SK-N-SH (cell line): ENCODE data around the gene GALNT13. TPM values are rescaled to one million over a fixed set of nuclear protein-coding genes. Genes with fewer than 3 reads are reported as not detected.

Experiments
- CTCF ChIA-PET: fragments of 300-600, 350-600 bp; formaldehyde crosslinking; extraction: SDS; loops from one replicate; lab custom pipeline; 2021; lab: Yijun Ruan, JAX
- POLR2A ChIA-PET: fragments of 350-600 bp; sonication (Branson Sonifier 250); formaldehyde crosslinking; extraction: SDS; loops from one replicate; lab custom pipeline; 2020; ENCODE audit warnings: antibody characterized with exemption, inconsistent platforms; lab: Yijun Ruan, JAX
- DNase-seq: peaks from one replicate; pipeline ENCODE4 v3.0.0; 2012
- H2AFZ ChIP-seq: fragments of 200-600 bp; sonication (generic); 2 replicates; pipeline ENCODE4 v1.8.1; 2016; ENCODE audit warnings: antibody characterized with exemption, mild to moderate bottlenecking, low read depth
- H3F3A ChIP-seq: fragments of 200-600 bp; sonication (generic); replicated peaks from 2 replicates; pipeline ENCODE3; 2016; ENCODE audit warnings: antibody characterized with exemption, mild to moderate bottlenecking; ENCODE audit not compliant: insufficient read depth
- H3K27ac ChIP-seq, 2 experiments: fragments of 200-500 bp in 1 of 2; fragments of 200-600 bp in 1 of 2; sonication (Bioruptor generic) in 1 of 2; sonication (generic), shearing (Covaris generic) in 1 of 2; 2 replicates each; pipeline versions ENCODE4 v1.5.1 to v1.6.1; 2014 to 2016; ENCODE audit warnings: low read depth in 2 of 2, inconsistent platforms in 1 of 2, low read length in 1 of 2, mild to moderate bottlenecking in 1 of 2, mixed read lengths in 1 of 2
- H3K27me3 ChIP-seq: fragments of 200-600 bp; sonication (generic), shearing (Covaris generic); 2 replicates; pipeline ENCODE4 v1.6.1; 2016; ENCODE audit warnings: mixed run types; ENCODE audit not compliant: insufficient read depth
- H3K36me3 ChIP-seq, 2 experiments: fragments of 200-500 bp in 1 of 2; fragments of 200-600 bp in 1 of 2; sonication (Bioruptor generic) in 1 of 2; sonication (generic) in 1 of 2; replicated peaks in 1 of 2; 2 replicates each; pipeline versions ENCODE3 to v1.5.1; 2014 to 2016; ENCODE audit warnings: low read length in 1 of 2, mild to moderate bottlenecking in 1 of 2; ENCODE audit not compliant: insufficient read depth in 2 of 2, control insufficient read depth in 1 of 2
- H3K4me1 ChIP-seq, 2 experiments: fragments of 200-500 bp in 1 of 2; fragments of 200-600 bp in 1 of 2; sonication (Bioruptor generic) in 1 of 2; sonication (generic), shearing (Covaris generic) in 1 of 2; 2 replicates each; pipeline versions ENCODE4 v1.5.1 to v1.6.1; 2014 to 2016; ENCODE audit warnings: low read depth in 1 of 2, low read length in 1 of 2, mixed run types in 1 of 2; ENCODE audit not compliant: insufficient read depth in 2 of 2, control insufficient read depth in 1 of 2
- H3K4me2 ChIP-seq: fragments of 200-600 bp; sonication (generic), shearing (Covaris generic); 2 replicates; pipeline ENCODE4 v1.6.1; 2017; ENCODE audit warnings: mixed run types
- H3K4me3 ChIP-seq, 2 experiments: fragments of 200-500 bp in 1 of 2; fragments of 200-600 bp in 1 of 2; sonication (Bioruptor generic) in 1 of 2; sonication (generic), shearing (Covaris generic) in 1 of 2; 2 replicates each; pipeline versions ENCODE4 v1.5.1 to v1.8.1; 2014 to 2016; ENCODE audit warnings: low read depth in 2 of 2, inconsistent platforms in 1 of 2, low read length in 1 of 2, mild to moderate bottlenecking in 1 of 2, mixed read lengths in 1 of 2, moderate library complexity in 1 of 2
- H3K79me2 ChIP-seq: fragments of 200-600 bp; sonication (generic); 2 replicates; pipeline ENCODE4 v1.8.1; 2017; ENCODE audit warnings: mild to moderate bottlenecking; ENCODE audit not compliant: insufficient read depth
- H3K9ac ChIP-seq: fragments of 200-600 bp; sonication (generic); 2 replicates; pipeline ENCODE4 v1.6.1; 2017; ENCODE audit warnings: mixed run types
- H3K9me2 ChIP-seq: fragments of 200-600 bp; sonication (generic); 2 replicates; pipeline ENCODE4 v1.6.1; 2017; ENCODE audit warnings: mixed run types
- H3K9me3 ChIP-seq: fragments of 200-600 bp; sonication (generic); 2 replicates; pipeline ENCODE4 v1.6.1; 2017; ENCODE audit warnings: mixed run types, mild to moderate bottlenecking, moderate library complexity
- H4K20me1 ChIP-seq: fragments of 200-600 bp; sonication (generic); 2 replicates; pipeline ENCODE4 v1.6.1; 2017; ENCODE audit warnings: mild to moderate bottlenecking, mixed run types; ENCODE audit not compliant: insufficient read depth
- CTCF ChIP-seq: fragments of 200-600 bp; sonication (generic); IDR thresholded peaks from 2 replicates; pipeline ENCODE4 v1.6.1; 2017; ENCODE audit warnings: antibody characterized with exemption, mild to moderate bottlenecking, moderate library complexity
- EZH2phosphoT487 ChIP-seq: fragments of 200-600 bp; sonication (generic); IDR thresholded peaks from 2 replicates; pipeline ENCODE4 v1.6.1; 2017; ENCODE audit warnings: low read depth, mixed run types, mild to moderate bottlenecking, antibody characterized with exemption, moderate library complexity, borderline replicate concordance
- GATA2 ChIP-seq: sonication (generic); formaldehyde crosslinking; IDR thresholded peaks from 2 replicates; pipeline ENCODE4 v1.5.0; 2020; ENCODE audit warnings: mild to moderate bottlenecking, missing genetic modification reagents
- MAX ChIP-seq: IDR thresholded peaks from 2 replicates; pipeline ENCODE4 v1.4.0; 2012; ENCODE audit warnings: low read depth
- RAD21 ChIP-seq: IDR thresholded peaks from 2 replicates; pipeline ENCODE4 v1.6.1; 2012; ENCODE audit warnings: mild to moderate bottlenecking, low read length
- REST ChIP-seq: IDR thresholded peaks from 2 replicates; pipeline ENCODE4 v1.6.1; 2012; ENCODE audit warnings: mild to moderate bottlenecking, low read depth, low read length, moderate library complexity
- TEAD4 ChIP-seq: IDR thresholded peaks from 2 replicates; pipeline ENCODE4 v1.4.0; 2012; ENCODE audit warnings: mild to moderate bottlenecking, borderline replicate concordance; ENCODE audit not compliant: insufficient read depth
- USF1 ChIP-seq: IDR thresholded peaks from 2 replicates; pipeline ENCODE4 v1.4.0; 2012; ENCODE audit warnings: low read depth, borderline replicate concordance
- USF2 ChIP-seq: fragments of 150-350 bp; IDR thresholded peaks from 2 replicates; pipeline ENCODE4 v1.6.1; 2017; ENCODE audit warnings: antibody characterized with exemption, low read length, low read depth, borderline replicate concordance
- YY1 ChIP-seq: IDR thresholded peaks from 2 replicates; pipeline ENCODE4 v1.4.0; 2012; ENCODE audit warnings: low read depth, mild to moderate bottlenecking
- polyA plus RNA-seq, 3 experiments: library from polyadenylated mRNA; depleted of rRNA; stranded (reverse); fragments of >200 nt; gene quantifications; 2 replicates each; pipeline ENCODE4 v1.2.3, GENCODE V29; 2012

Gene GALNT13
- polyA plus RNA-seq, 1 of the 3 experiments (the other 2 are of a cell fraction): 0.33 TPM

GRCh38 chr2:153946036-153946435 lies 74.3 kb downstream of the GALNT13 start:
- H3K27ac ChIP-seq: no peak overlapping the region
- no peaks in the 10 kb centered on the region; a peak in 1 of 4 replicates for H3K4me1 ChIP-seq
- no peaks in the 10 kb centered on the region for H3K9me3 ChIP-seq
- H2AFZ ChIP-seq: no peak overlapping the region
- no peaks in the 10 kb centered on the region for H3F3A ChIP-seq
- H3K9me2 ChIP-seq: no peaks in the 10 kb centered on the region
- no peaks in the 10 kb centered on the region for H4K20me1 ChIP-seq
- no peak overlapping the region for H3K4me3 ChIP-seq
- H3K79me2 ChIP-seq: no peaks in the 10 kb centered on the region
- POLR2A ChIA-PET: no interaction called here
- TF ChIP-seq GATA2 (CRISPR knock-in tag) (no peak), CTCF (no peak), YY1 (no peak), USF2 (no peak), MAX (no peak), TEAD4 (no peak), RAD21 (no peak), REST (no peak), USF1 (no peak), EZH2phosphoT487 (no peak)
- TF ChIP-seq, all 33 proteins: peak for 0
- CTCF ChIA-PET: no interaction called here
- H3K27me3 ChIP-seq: no peaks in the 10 kb centered on the region
- H3K9ac ChIP-seq: no peak overlapping the region
- H3K4me2 ChIP-seq: no peak overlapping the region
- no peak for DNase-seq
- no peaks in the 10 kb centered on the region for H3K36me3 ChIP-seq
